Tongue (tissue), 2 donors: ENCODE results near the gene COL9A1. TPM values are rescaled to one million over a fixed set of nuclear protein-coding genes. Genes with fewer than 3 reads are reported as not detected.

ENCODE experiments used
- DNase-seq: peaks from one replicate; pipeline ENCODE4 v3.0.0-alpha.2; 2015
- total RNA-seq: library from RNA; depleted of rRNA; stranded (reverse); fragments of >200 nt; gene quantifications from one replicate; pipeline ENCODE4 v1.2.3, GENCODE V29; 2014

The COL9A1 gene
- total RNA-seq, 1 donor from 2014 or later = 4.2 TPM

- no peak for DNase-seq
Observed at GRCh38 chr6:70171236-70171635, 131.6 kb downstream of the COL9A1 start.

- DNase-seq = no peak
Observed at GRCh38 chr6:70168681-70169377, 134.1 kb downstream of the COL9A1 start.

Other genes starting within 250 kb of the COL9A1 start
- 61.5 TPM for gene FAM135A, start 110.4 kb upstream of the COL9A1 start, total RNA-seq